Sigmoid colon (tissue), 7 donors: ENCODE results near the gene SLC35B1. TPM values are rescaled to one million over a fixed set of nuclear protein-coding genes. Genes with fewer than 3 reads are reported as not detected.

Experiments
- DNase-seq: peaks from one replicate; pipeline ENCODE4 v3.0.0-alpha.2; 2019
- H3K27ac ChIP-seq, 4 donors: fragments of 200-600 bp; sonication (generic); one replicate each; pipeline ENCODE4 v1.5.1; 2016 to 2019; ENCODE audit warnings: mild to moderate bottlenecking in 1 of 4
- H3K27me3 ChIP-seq, 3 donors: fragments of 200-600 bp; sonication (generic); one replicate each; pipeline ENCODE4 v1.5.1; 2019; ENCODE audit warnings: mild to moderate bottlenecking in 1 of 3
- H3K36me3 ChIP-seq, 4 donors: fragments of 200-600 bp; sonication (generic); one replicate each; pipeline ENCODE4 v1.5.1; 2016 to 2019
- H3K4me1 ChIP-seq, 4 donors: fragments of 200-600 bp; sonication (generic); one replicate each; pipeline ENCODE4 v1.5.1; 2017 to 2019
- H3K4me3 ChIP-seq, 4 donors: fragments of 200-600 bp; sonication (generic); one replicate each; pipeline ENCODE4 v1.5.1; 2017 to 2019; ENCODE audit warnings: mild to moderate bottlenecking in 2 of 4, moderate library complexity in 1 of 4
- H3K9me3 ChIP-seq, 4 donors: fragments of 200-600 bp in 3 of 4; sonication (generic) in 3 of 4; one replicate each; pipeline versions ENCODE4 v1.5.1 to v1.6.1; 2013 to 2019
- EP300 ChIP-seq, 4 donors: sonication (generic); formaldehyde crosslinking; IDR thresholded peaks; one replicate each; pipeline ENCODE4 v1.6.1; 2017; ENCODE audit warnings: antibody characterized with exemption in 4 of 4
- POLR2A ChIP-seq, 2 donors: fragments of 450-650 bp; IDR thresholded peaks; one replicate each; pipeline ENCODE4 v1.6.1; 2016; ENCODE audit warnings: antibody characterized with exemption in 2 of 2, mild to moderate bottlenecking in 2 of 2, moderate library complexity in 2 of 2
- POLR2AphosphoS5 ChIP-seq, 4 donors: sonication (generic); formaldehyde crosslinking; IDR thresholded peaks; one replicate each; pipeline ENCODE4 v1.6.1; 2017; ENCODE audit warnings: antibody characterized with exemption in 4 of 4
- WGBS, 2 donors: extraction: QIAGEN DNeasy Blood & Tissue Kit; methylation state at CpG; one replicate each; pipeline ENCODE4 v1.1.7; 2013; 5-methylcytosine and 5-hydroxymethylcytosine counted together
- intact Hi-C: fragments of 100-400 bp; cut with DNase I; formaldehyde crosslinking; loops from one replicate; pipeline ENCODE4 v1.15.1; 2023
- polyA plus RNA-seq, 3 donors: library from polyadenylated mRNA; stranded (reverse); fragments of 200-250 nt; gene quantifications; one replicate each; pipeline ENCODE4 v1.2.3, GENCODE V29; 2013
- total RNA-seq, 4 donors: library from RNA; depleted of rRNA; stranded (reverse); fragments of >200 nt; gene quantifications; one replicate each; pipeline ENCODE4 v1.1.0, GENCODE V29; 2016
- TF ChIP-seq, protein P1 (sequence below), 4 experiments: fragments of 450-650 bp in 3 of 4; fragments of 200-600 bp in 1 of 4; IDR thresholded peaks; one replicate each; pipeline ENCODE4 v1.5.1; 2016 to 2019; ENCODE audit warnings: antibody characterized with exemption in 4 of 4, mild to moderate bottlenecking in 3 of 4, moderate library complexity in 2 of 4
- donor health status: healthy with polysubstance abuse.
- donor health status: Bipolar disorder and iron deficiency.
- donor health status: healthy.

SLC35B1 gene, protein sequence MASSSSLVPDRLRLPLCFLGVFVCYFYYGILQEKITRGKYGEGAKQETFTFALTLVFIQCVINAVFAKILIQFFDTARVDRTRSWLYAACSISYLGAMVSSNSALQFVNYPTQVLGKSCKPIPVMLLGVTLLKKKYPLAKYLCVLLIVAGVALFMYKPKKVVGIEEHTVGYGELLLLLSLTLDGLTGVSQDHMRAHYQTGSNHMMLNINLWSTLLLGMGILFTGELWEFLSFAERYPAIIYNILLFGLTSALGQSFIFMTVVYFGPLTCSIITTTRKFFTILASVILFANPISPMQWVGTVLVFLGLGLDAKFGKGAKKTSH
- 10 to 100 TPM; 13.0 to 34.9 (median 20.0) TPM for total RNA-seq
- 10 to 100 TPM; 24.0 to 59.7 (median 26.6) TPM for polyA plus RNA-seq

DNA sequence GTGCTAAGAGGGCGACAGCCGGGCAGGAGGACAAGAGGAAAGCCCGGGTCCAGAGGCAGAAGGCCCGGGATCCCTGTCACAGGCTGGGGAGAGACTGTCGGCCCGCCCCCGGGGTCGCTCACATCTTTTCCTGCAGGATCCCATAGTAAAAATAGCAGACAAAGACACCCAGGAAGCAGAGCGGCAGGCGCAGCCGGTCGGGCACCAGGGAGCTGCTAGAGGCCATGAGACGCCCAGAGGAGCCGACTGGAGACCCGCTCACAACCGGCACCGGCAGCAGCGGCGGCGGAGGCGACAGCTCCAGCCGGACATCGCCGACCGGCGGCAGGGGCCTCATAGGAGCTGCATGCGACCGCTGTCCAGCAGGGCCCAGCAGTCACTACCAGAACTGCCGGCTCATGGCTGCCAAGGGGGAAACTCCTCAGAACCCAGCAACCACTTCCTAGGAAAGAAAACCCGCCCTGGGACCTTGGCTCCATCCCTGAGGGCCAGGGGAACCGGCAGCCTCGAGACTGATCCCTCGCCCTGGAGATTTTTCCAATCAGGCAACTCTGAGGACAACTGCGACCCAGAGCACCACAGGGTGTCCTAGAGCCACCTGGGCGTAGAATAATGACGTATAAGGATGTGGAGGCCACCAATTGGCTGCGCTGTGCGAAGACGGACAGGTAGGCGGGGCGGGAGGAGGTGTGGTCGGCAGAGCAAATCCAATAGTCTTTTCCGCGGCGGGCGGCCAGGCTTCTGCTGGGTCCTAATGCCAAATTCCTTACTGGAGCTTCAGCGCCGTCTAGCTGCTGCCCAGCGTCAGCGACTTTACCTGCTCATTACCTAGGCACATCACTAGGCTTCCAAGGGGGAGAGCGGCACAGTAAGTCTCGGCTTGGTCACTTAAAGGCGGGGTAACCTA is at the start of gene SLC35B1:
TSS of gene SLC35B1 (minus strand) at position 357 of the 907 bp plus-strand sequence. CDS start at position 226, 131 bp downstream.
- peak; percentile 99 for DNase-seq
- intact Hi-C loops, result loop anchor here (1.0 to 5.0 kb wide), 4 partner anchors 54 to 289 kb away; partner anchors contain the start of genes DLX3 and FAM117A
- no peaks in the 10 kb centered on the region for H3K27me3 ChIP-seq
- peaks cover 21 to 59% (median 32%) of the 10 kb centered on the region in 4 donors for H3K36me3 ChIP-seq
- H3K4me1 ChIP-seq, result peaks cover 0 to 23% (median 22%) of the 10 kb centered on the region in 4 donors
- H3K27ac ChIP-seq, result peak within 1 kb of the TSS; percentile 89 to 92 (median 90)
- no peaks in the 10 kb centered on the region for H3K9me3 ChIP-seq
- TF ChIP-seq POLR2A (IDR thresholded peaks at IDR 0.05) (peak; percentile 42 to 50), EP300 (IDR thresholded peaks at IDR 0.05) (no peak), POLR2AphosphoS5 (IDR thresholded peaks at IDR 0.05) (peak; percentile 53 to 83 (median 70))
- TF ChIP-seq, protein P1, sequence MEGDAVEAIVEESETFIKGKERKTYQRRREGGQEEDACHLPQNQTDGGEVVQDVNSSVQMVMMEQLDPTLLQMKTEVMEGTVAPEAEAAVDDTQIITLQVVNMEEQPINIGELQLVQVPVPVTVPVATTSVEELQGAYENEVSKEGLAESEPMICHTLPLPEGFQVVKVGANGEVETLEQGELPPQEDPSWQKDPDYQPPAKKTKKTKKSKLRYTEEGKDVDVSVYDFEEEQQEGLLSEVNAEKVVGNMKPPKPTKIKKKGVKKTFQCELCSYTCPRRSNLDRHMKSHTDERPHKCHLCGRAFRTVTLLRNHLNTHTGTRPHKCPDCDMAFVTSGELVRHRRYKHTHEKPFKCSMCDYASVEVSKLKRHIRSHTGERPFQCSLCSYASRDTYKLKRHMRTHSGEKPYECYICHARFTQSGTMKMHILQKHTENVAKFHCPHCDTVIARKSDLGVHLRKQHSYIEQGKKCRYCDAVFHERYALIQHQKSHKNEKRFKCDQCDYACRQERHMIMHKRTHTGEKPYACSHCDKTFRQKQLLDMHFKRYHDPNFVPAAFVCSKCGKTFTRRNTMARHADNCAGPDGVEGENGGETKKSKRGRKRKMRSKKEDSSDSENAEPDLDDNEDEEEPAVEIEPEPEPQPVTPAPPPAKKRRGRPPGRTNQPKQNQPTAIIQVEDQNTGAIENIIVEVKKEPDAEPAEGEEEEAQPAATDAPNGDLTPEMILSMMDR (IDR thresholded peaks at IDR 0.05), result peak; percentile 4 to 54 (median 48)
- peak within 1 kb of the TSS; percentile 76 to 93 (median 85) for H3K4me3 ChIP-seq
- 0 to 1% methylated on average over 53 of the region's 53 CpGs for WGBS, 2 donors

DNA sequence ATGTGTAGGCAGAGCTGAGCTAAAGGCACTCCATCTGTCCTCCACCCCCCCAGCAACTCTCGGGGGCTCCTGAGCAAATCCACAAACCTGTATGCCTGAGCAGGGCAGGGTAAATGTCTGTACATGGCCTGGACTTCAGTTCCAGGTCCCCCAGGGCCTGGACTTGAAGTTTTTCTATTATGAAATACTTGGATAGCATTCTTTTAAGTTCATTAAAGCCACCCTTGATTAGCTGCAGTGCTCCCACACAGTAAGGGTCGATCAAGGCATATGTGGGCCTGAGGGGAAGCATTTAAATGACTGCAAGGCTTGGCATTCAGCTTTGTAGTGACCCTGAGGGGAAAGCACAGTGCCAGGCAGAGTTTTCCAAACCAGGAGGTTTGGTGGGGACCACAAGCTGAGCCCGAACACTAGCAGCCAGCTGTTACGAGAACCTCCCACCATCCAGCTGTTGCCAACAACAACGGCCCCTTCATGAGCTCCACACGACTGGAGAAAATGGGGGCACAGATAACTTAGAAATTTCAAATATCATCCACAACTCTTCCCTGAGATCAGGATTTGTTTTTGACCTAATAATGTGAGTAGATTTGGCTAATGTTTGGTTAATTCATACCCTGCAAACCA is 49.5 kb upstream of the SLC35B1 start:
- Histone ChIP-seq H3K4me3 (no peak overlapping the region), H3K9me3 (no peaks in the 10 kb centered on the region), H3K27ac (peak overlapping the region in 2 of 4 donors; percentile 6 to 32), H3K27me3 (no peaks in the 10 kb centered on the region), H3K36me3 (peaks cover 0 to 7% (median 0%) of the 10 kb centered on the region in 4 donors), H3K4me1 (peaks cover 0 to 55% (median 43%) of the 10 kb centered on the region in 4 donors)
- intact Hi-C loops, result no loop called here
- WGBS, 2 donors, result 90 to 94% methylated on average over 6 of the region's 6 CpGs
- DNase-seq, result no peak
- TF ChIP-seq, protein P1 (IDR thresholded peaks at IDR 0.05), result no peak
- TF ChIP-seq EP300 (IDR thresholded peaks at IDR 0.05) (no peak), POLR2A (IDR thresholded peaks at IDR 0.05) (no peak), POLR2AphosphoS5 (IDR thresholded peaks at IDR 0.05) (no peak)

DNA sequence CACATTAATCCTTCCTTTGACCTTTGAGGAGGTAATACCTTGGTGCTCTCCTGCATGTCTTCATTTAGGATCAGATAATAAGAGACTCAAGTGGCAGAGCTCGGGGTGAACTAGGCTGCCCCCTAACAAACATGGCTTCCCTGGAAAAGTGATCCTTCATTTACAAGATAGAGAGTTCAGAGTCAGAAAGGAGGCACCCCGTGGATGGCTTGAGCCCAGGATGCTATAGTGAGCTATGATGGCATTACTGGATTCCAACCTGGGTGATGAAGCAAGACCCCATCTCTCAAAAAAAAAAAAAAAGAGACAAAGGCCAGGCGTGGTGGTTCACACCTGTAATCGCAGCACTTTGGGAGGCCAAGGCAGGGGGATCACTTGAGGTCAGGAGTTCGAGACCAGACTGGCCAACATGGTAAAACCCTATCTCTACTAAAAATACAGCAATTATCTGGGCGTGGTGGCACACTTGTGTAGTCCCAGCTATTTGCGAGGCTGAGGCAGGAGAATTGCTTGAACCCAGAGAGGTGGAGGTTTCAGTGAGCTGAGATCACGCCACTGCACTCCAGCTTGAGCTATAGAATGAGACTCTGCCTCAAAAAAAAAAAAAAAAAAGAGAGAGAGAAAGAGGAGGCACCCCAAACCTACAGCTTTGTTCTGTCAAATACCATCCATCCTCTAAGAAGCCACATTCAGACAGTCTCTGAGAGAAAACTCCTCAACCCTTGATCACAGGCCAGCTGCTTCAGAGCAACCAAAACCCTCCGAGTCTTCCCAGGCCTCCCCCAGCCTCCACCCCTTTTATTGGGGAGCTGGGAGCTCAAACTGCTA is 48.8 kb upstream of the SLC35B1 start:
- Histone ChIP-seq H3K36me3 (peaks cover 0 to 7% (median 0%) of the 10 kb centered on the region in 4 donors), H3K27ac (peak overlapping the region in 2 of 4 donors; percentile 6 to 32), H3K4me1 (peaks cover 0 to 53% (median 37%) of the 10 kb centered on the region in 4 donors), H3K4me3 (no peak overlapping the region), H3K27me3 (no peaks in the 10 kb centered on the region), H3K9me3 (no peaks in the 10 kb centered on the region)
- 89 to 90% methylated on average over 9 of the region's 9 CpGs for WGBS, 2 donors
- TF ChIP-seq POLR2AphosphoS5 (IDR thresholded peaks at IDR 0.05) (no peak), POLR2A (IDR thresholded peaks at IDR 0.05) (no peak), EP300 (IDR thresholded peaks at IDR 0.05) (no peak)
- TF ChIP-seq, protein P1 (IDR thresholded peaks at IDR 0.05), result no peak
- intact Hi-C loops, result no loop called here
- DNase-seq, result no peak
